ENCODE data around the gene HFE.

HFE gene

GRCh38 chr6:26123675-26123946 is 36.4 kb downstream of the HFE start:
- no peak for TF ChIP-seq CTCF (IDR thresholded peaks at IDR 0.05; ENCODE audit: poor library complexity, severe bottlenecking)
- Histone ChIP-seq H3K27me3 (ENCODE audit: insufficient read depth, poor library complexity, severe bottlenecking) (no peaks in the 10 kb centered on the region), H3K36me3 (ENCODE audit: low read depth) (peaks cover 11% of the 10 kb centered on the region), H3K4me1 (ENCODE audit: insufficient read depth, poor library complexity, severe bottlenecking) (peaks cover 19% of the 10 kb centered on the region), H3K4me3 (ENCODE audit: severe bottlenecking) (peak overlapping the region; percentile 70), H3K9me3 (ENCODE audit: severe bottlenecking) (no peaks in the 10 kb centered on the region), H3K27ac (ENCODE audit: poor library complexity, severe bottlenecking) (peak overlapping the region; percentile 92)
- ATAC-seq (ENCODE audit: low read depth): no peak
- peak; percentile 73 for DNase-seq (ENCODE audit: low spot score)

GRCh38 chr6:26123947-26124780 is 36.9 kb downstream of the HFE start:
- DNase-seq (ENCODE audit: low spot score): peak; percentile 62
- Histone ChIP-seq H3K36me3 (ENCODE audit: low read depth) (peaks cover 14% of the 10 kb centered on the region), H3K4me1 (ENCODE audit: insufficient read depth, poor library complexity, severe bottlenecking) (peaks cover 19% of the 10 kb centered on the region)

DNA sequence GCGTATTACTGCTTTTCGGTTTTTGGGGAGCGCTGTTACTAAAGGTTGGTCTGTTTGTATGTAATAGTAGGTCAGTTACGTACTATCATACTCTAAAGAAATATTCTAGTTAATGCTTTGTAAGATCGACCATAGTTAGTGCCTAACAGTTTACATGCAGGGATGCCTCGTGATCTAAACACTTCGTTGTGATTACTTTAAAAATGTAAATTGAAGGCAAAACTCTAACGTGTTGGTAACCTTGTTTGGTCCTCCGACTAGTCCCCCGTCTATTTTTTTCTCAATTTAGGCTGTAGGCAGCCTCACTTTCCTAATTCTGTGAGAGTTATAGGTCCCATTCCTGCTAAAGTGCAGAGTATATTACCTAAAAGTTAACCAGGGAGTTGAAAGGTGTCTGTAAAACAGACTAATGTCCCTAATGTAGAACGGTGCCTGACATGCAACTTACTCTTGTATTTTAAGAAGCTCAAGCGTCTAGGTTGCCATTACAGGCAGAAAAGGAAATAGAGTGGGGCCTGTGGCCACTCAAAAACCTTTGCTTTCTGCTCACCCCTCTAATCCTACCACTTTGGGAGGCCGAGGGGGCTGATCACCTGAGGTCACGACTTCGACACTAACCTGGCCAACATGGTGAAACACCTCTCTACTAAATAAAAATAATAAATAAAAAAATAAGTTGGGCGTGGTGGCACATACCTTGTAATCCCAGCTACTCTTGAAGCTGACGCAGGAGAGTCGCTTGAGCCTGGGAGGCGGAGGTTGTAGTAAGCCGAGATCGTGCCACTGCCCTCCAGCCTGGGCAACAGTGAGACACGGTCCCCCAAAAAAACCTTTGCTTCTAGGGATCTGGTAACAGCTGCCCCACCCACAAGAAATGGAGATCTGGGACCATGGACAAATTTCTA is 37.8 kb downstream of the HFE start:
- H3K27ac ChIP-seq (ENCODE audit: poor library complexity, severe bottlenecking): peak overlapping the region; percentile 92
- no peak for TF ChIP-seq CTCF (IDR thresholded peaks at IDR 0.05; ENCODE audit: poor library complexity, severe bottlenecking)
- DNase-seq (ENCODE audit: low spot score) (no peak), ATAC-seq (ENCODE audit: low read depth) (no peak)
- no peaks in the 10 kb centered on the region for H3K9me3 ChIP-seq (ENCODE audit: severe bottlenecking)
- H3K4me1 ChIP-seq (ENCODE audit: insufficient read depth, poor library complexity, severe bottlenecking): peaks cover 19% of the 10 kb centered on the region
- H3K27me3 ChIP-seq (ENCODE audit: insufficient read depth, poor library complexity, severe bottlenecking): no peaks in the 10 kb centered on the region
- peaks cover 22% of the 10 kb centered on the region for H3K36me3 ChIP-seq (ENCODE audit: low read depth)
- H3K4me3 ChIP-seq (ENCODE audit: severe bottlenecking): peak overlapping the region; percentile 70

More at GRCh38 chr6:26123947-26124780, 36.9 kb downstream of the HFE start:
- peak; percentile 74 for ATAC-seq (ENCODE audit: low read depth)
- no peaks in the 10 kb centered on the region for H3K9me3 ChIP-seq (ENCODE audit: severe bottlenecking)
- H3K27ac ChIP-seq (ENCODE audit: poor library complexity, severe bottlenecking): peak overlapping the region; percentile 92
- TF ChIP-seq CTCF (IDR thresholded peaks at IDR 0.05; ENCODE audit: poor library complexity, severe bottlenecking): no peak
- H3K4me3 ChIP-seq (ENCODE audit: severe bottlenecking): peak overlapping the region; percentile 70
- no peaks in the 10 kb centered on the region for H3K27me3 ChIP-seq (ENCODE audit: insufficient read depth, poor library complexity, severe bottlenecking)

GRCh38 chr6:26126394-26127235 is 39.4 kb downstream of the HFE start:
- peaks cover 22% of the 10 kb centered on the region for H3K36me3 ChIP-seq (ENCODE audit: low read depth)

More at GRCh38 chr6:26126394-26127235, 39.4 kb downstream of the HFE start:
- Histone ChIP-seq H3K27me3 (ENCODE audit: insufficient read depth, poor library complexity, severe bottlenecking) (no peaks in the 10 kb centered on the region), H3K9me3 (ENCODE audit: severe bottlenecking) (no peaks in the 10 kb centered on the region), H3K4me3 (ENCODE audit: severe bottlenecking) (peak overlapping the region; percentile 70), H3K27ac (ENCODE audit: poor library complexity, severe bottlenecking) (peak overlapping the region; percentile 92), H3K4me1 (ENCODE audit: insufficient read depth, poor library complexity, severe bottlenecking) (peaks cover 19% of the 10 kb centered on the region)
- DNase-seq (ENCODE audit: low spot score) (no peak), ATAC-seq (ENCODE audit: low read depth) (no peak)
- TF ChIP-seq CTCF (IDR thresholded peaks at IDR 0.05; ENCODE audit: poor library complexity, severe bottlenecking): no peak

Measured in RWPE2 (cell line).